ENCODE data around the gene CALML3. TPM values are rescaled to one million over a fixed set of nuclear protein-coding genes. Genes with fewer than 3 reads are reported as not detected.

Gene CALML3
- total RNA-seq, 3 donors from 2014 or later (not counting 1 experiment from before 2014, with no cell fraction given): not detected

DNA sequence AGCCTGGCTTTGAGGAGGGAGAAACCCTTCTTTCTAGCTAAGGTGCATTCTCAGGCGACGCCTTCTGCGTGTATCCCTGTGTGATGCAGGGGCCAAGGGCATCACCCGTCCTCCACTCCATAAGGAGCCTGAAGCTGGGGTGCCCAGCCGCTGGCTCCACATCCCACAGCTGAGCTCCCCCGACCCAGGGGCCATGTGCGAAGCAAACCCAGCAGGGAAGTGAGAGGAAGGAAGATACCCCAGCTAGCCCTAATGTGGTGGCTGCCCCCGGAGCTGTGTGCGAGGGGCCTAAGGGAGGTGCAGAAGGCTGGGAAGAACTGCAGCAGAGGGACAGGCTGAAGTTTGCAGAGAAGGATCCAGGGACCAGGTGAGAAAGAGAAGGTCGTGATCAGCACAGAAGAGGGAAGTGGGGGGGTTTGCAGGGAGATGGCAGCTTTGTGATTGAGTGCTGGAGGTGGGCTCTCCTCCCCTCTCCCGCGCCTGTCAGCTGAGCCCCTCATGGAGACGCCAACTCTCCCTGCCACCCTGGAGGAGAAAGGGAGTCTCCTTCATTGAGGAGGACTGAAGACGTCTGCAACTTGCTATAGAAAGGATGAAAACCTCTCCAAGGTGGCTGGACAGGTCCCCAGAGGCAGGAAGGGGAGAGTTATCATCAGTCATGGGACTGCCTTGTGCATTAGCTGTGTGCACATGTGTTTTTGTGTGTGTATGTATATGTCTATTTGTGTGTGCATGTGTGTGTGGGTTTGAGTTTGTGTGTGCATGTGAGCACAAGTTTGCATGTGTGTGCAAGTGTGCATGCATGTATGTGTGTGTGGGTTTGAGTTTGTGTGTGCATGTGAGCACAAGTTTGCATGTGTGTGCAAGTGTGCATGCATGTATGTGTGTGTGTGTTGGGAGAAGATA, 21.9 kb upstream of the CALML3 start:
- Mint-ChIP-seq H3K4me3 (no peak overlapping the region), H3K27ac (no peak overlapping the region), H3K4me1 (no peaks in the 10 kb centered on the region), H3K36me3 (no peaks in the 10 kb centered on the region), H3K9me3 (no peaks in the 10 kb centered on the region), H3K27me3 (ENCODE audit: low read depth in 2 of 2) (peaks cover 0 to 20% of the 10 kb centered on the region in 2 donors)
- no peaks in the 10 kb centered on the region for H3K36me3 ChIP-seq (ENCODE audit: control insufficient read depth, insufficient read depth, low read length)
- H3K27ac ChIP-seq (ENCODE audit: low read length): no peak overlapping the region
- no peak for ATAC-seq
- no peak overlapping the region for H3K4me3 ChIP-seq (ENCODE audit: low read length)
- WGBS (ENCODE audit: insufficient coverage): 78% methylated on average over 13 of the region's 14 CpGs
- no peaks in the 10 kb centered on the region for H3K4me1 ChIP-seq (ENCODE audit: control insufficient read depth, insufficient read depth, low read length)
- intact Hi-C loops (cut with micrococcal nuclease): no loop called here
- H3K9me3 ChIP-seq (ENCODE audit: control insufficient read depth, insufficient read depth, low read length): no peaks in the 10 kb centered on the region
- TF ChIP-seq, protein P1, sequence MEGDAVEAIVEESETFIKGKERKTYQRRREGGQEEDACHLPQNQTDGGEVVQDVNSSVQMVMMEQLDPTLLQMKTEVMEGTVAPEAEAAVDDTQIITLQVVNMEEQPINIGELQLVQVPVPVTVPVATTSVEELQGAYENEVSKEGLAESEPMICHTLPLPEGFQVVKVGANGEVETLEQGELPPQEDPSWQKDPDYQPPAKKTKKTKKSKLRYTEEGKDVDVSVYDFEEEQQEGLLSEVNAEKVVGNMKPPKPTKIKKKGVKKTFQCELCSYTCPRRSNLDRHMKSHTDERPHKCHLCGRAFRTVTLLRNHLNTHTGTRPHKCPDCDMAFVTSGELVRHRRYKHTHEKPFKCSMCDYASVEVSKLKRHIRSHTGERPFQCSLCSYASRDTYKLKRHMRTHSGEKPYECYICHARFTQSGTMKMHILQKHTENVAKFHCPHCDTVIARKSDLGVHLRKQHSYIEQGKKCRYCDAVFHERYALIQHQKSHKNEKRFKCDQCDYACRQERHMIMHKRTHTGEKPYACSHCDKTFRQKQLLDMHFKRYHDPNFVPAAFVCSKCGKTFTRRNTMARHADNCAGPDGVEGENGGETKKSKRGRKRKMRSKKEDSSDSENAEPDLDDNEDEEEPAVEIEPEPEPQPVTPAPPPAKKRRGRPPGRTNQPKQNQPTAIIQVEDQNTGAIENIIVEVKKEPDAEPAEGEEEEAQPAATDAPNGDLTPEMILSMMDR (IDR thresholded peaks at IDR 0.05): no peak
- no peak for DNase-seq
- peaks cover 2% of the 10 kb centered on the region for H3K27me3 ChIP-seq (ENCODE audit: control insufficient read depth, insufficient read depth, low read length)

DNA sequence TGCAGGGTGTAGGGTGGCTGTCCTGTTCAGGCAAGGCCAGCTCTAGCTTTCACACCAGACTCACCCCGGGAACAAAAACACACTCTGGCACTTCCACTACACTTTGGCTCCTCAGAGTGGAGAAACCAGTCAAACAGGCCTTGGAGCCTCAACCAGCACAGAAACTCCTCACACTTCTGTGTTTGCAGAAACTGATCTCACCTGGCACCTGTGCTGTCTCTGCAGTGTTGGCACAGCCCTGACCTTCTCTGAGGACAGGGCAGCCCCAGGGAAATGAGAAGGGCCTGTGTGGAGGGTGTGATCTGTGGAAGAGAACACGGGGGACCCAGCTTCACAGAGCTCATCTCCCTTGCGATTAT, 21.3 kb upstream of the CALML3 start:
- 83% methylated on average over 3 of the region's 3 CpGs for WGBS (ENCODE audit: insufficient coverage)
- no peaks in the 10 kb centered on the region for H3K36me3 ChIP-seq (ENCODE audit: control insufficient read depth, insufficient read depth, low read length)
- H3K27ac ChIP-seq (ENCODE audit: low read length): no peak overlapping the region
- H3K27me3 ChIP-seq (ENCODE audit: control insufficient read depth, insufficient read depth, low read length): peaks cover 2% of the 10 kb centered on the region
- intact Hi-C loops (cut with micrococcal nuclease): no loop called here
- Mint-ChIP-seq H3K9me3 (no peaks in the 10 kb centered on the region), H3K27ac (no peak overlapping the region), H3K4me1 (no peaks in the 10 kb centered on the region), H3K36me3 (no peaks in the 10 kb centered on the region), H3K27me3 (ENCODE audit: low read depth in 2 of 2) (peaks cover 0 to 20% of the 10 kb centered on the region in 2 donors), H3K4me3 (no peak overlapping the region)
- no peaks in the 10 kb centered on the region for H3K4me1 ChIP-seq (ENCODE audit: control insufficient read depth, insufficient read depth, low read length)
- DNase-seq: no peak
- no peak for ATAC-seq
- TF ChIP-seq, protein P1 (IDR thresholded peaks at IDR 0.05): no peak
- H3K9me3 ChIP-seq (ENCODE audit: control insufficient read depth, insufficient read depth, low read length): no peaks in the 10 kb centered on the region
- H3K4me3 ChIP-seq (ENCODE audit: low read length): no peak overlapping the region

- DNase-seq (no peak), ATAC-seq (no peak)
- H3K4me1 Mint-ChIP-seq: no peaks in the 10 kb centered on the region
Measured at GRCh38 chr10:5504146-5505072, 20.4 kb upstream of the CALML3 start.

More at GRCh38 chr10:5504146-5505072, 20.4 kb upstream of the CALML3 start:
- intact Hi-C loops (cut with micrococcal nuclease): no loop called here
- H3K27ac Mint-ChIP-seq: no peak overlapping the region
- peaks cover 2% of the 10 kb centered on the region for H3K27me3 ChIP-seq (ENCODE audit: control insufficient read depth, insufficient read depth, low read length)
- 69% methylated on average over 16 of the region's 18 CpGs for WGBS (ENCODE audit: insufficient coverage)
- no peaks in the 10 kb centered on the region for H3K36me3 Mint-ChIP-seq
- no peaks in the 10 kb centered on the region for H3K36me3 ChIP-seq (ENCODE audit: control insufficient read depth, insufficient read depth, low read length)
- H3K27me3 Mint-ChIP-seq (ENCODE audit: low read depth in 2 of 2): peaks cover 0 to 20% of the 10 kb centered on the region in 2 donors
- H3K27ac ChIP-seq (ENCODE audit: low read length): no peak overlapping the region
- H3K9me3 ChIP-seq (ENCODE audit: control insufficient read depth, insufficient read depth, low read length): no peaks in the 10 kb centered on the region
- TF ChIP-seq, protein P1 (IDR thresholded peaks at IDR 0.05): no peak
- H3K4me3 ChIP-seq (ENCODE audit: low read length): no peak overlapping the region
- no peaks in the 10 kb centered on the region for H3K9me3 Mint-ChIP-seq
- no peaks in the 10 kb centered on the region for H3K4me1 ChIP-seq (ENCODE audit: control insufficient read depth, insufficient read depth, low read length)
- no peak overlapping the region for H3K4me3 Mint-ChIP-seq
